ENCODE data around the gene CPPED1. TPM values are rescaled to one million over a fixed set of nuclear protein-coding genes. Genes with fewer than 3 reads are reported as not detected.

Gene CPPED1
- total and polyA plus RNA-seq, 4 donors: 10.4 to 29.1 (median 23.0) TPM

DNA sequence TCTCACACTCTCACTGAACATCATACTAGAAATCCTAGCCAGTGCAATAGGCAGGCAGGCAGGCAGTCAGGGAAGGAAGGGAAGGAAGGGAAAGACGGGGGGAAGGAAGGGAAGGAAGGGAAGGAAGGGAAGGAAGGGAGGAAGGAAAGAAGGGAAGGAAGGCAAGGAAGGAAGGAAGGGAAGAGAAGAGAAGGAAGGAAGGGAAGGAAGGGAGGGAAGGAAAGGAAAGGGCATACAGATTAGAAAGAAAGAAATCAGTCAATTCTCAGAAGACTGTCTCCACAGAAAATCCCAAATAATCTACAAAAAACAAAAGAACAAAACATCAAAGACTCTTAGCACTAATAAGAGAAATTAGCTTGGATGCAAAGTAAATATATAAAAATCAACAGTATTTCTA lies 93.9 kb downstream of the CPPED1 start (continued):
- TF ChIP-seq, protein P1, sequence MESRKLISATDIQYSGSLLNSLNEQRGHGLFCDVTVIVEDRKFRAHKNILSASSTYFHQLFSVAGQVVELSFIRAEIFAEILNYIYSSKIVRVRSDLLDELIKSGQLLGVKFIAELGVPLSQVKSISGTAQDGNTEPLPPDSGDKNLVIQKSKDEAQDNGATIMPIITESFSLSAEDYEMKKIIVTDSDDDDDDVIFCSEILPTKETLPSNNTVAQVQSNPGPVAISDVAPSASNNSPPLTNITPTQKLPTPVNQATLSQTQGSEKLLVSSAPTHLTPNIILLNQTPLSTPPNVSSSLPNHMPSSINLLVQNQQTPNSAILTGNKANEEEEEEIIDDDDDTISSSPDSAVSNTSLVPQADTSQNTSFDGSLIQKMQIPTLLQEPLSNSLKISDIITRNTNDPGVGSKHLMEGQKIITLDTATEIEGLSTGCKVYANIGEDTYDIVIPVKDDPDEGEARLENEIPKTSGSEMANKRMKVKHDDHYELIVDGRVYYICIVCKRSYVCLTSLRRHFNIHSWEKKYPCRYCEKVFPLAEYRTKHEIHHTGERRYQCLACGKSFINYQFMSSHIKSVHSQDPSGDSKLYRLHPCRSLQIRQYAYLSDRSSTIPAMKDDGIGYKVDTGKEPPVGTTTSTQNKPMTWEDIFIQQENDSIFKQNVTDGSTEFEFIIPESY (IDR thresholded peaks at IDR 0.05): no peak
- TF ChIP-seq YY1 (IDR thresholded peaks at IDR 0.05): no peak

DNA sequence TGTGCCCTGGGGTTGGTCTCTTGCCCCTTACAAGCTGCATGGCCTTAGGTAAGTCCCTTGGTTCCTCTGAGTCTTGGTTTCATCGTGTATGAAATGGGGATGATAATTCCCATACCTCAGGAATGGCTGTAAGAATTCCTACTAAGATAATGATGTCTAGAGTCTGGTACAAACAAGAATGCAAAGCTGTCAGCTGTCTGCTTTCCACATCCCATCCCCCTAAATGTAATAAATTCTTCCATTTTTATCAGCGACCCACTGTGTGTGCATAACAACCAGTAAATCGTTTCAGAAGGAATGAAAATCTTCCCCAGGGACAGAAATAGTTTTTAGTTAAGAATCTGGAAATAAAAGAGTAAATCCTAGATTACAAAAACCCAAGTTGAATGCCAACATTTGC lies 95.4 kb downstream of the CPPED1 start:
- Histone ChIP-seq H3K4me1 (ENCODE audit: control insufficient read depth in 4 of 4, insufficient read depth in 4 of 4, low read length in 3 of 4) (no peaks in the 10 kb centered on the region), H3K4me3 (ENCODE audit: low read depth in 1 of 3, low read length in 3 of 3) (no peak overlapping the region), H3K9me3 (ENCODE audit: control insufficient read depth in 4 of 4, low read length in 3 of 4) (no peaks in the 10 kb centered on the region), H3K36me3 (ENCODE audit: control insufficient read depth in 4 of 4, insufficient read depth in 3 of 4, low read depth in 1 of 4, low read length in 3 of 4) (peaks cover 0 to 12% (median 4%) of the 10 kb centered on the region in 4 donors), H3K27ac (ENCODE audit: low read depth in 1 of 2, low read length in 2 of 2) (no peak overlapping the region), H3K9ac (ENCODE audit: low read depth in 1 of 2, low read length in 2 of 2) (no peak overlapping the region), H3K27me3 (ENCODE audit: control insufficient read depth in 4 of 4, insufficient read depth in 4 of 4, low read length in 3 of 4) (no peaks in the 10 kb centered on the region)
- 86% methylated on average over 3 of the region's 3 CpGs for WGBS
- no peak for TF ChIP-seq FOXA1 (IDR thresholded peaks at IDR 0.05)
- TF ChIP-seq NR2F2 (IDR thresholded peaks at IDR 0.05): no peak
- no peak for TF ChIP-seq HNF4A (conservative IDR thresholded peaks at IDR 0.05)
- no peak for TF ChIP-seq YY1 (IDR thresholded peaks at IDR 0.05)
- TF ChIP-seq, protein P2, sequence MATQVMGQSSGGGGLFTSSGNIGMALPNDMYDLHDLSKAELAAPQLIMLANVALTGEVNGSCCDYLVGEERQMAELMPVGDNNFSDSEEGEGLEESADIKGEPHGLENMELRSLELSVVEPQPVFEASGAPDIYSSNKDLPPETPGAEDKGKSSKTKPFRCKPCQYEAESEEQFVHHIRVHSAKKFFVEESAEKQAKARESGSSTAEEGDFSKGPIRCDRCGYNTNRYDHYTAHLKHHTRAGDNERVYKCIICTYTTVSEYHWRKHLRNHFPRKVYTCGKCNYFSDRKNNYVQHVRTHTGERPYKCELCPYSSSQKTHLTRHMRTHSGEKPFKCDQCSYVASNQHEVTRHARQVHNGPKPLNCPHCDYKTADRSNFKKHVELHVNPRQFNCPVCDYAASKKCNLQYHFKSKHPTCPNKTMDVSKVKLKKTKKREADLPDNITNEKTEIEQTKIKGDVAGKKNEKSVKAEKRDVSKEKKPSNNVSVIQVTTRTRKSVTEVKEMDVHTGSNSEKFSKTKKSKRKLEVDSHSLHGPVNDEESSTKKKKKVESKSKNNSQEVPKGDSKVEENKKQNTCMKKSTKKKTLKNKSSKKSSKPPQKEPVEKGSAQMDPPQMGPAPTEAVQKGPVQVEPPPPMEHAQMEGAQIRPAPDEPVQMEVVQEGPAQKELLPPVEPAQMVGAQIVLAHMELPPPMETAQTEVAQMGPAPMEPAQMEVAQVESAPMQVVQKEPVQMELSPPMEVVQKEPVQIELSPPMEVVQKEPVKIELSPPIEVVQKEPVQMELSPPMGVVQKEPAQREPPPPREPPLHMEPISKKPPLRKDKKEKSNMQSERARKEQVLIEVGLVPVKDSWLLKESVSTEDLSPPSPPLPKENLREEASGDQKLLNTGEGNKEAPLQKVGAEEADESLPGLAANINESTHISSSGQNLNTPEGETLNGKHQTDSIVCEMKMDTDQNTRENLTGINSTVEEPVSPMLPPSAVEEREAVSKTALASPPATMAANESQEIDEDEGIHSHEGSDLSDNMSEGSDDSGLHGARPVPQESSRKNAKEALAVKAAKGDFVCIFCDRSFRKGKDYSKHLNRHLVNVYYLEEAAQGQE (IDR thresholded peaks at IDR 0.05): no peak
- no peak for TF ChIP-seq SP1 (IDR thresholded peaks at IDR 0.05)
- TF ChIP-seq, protein P3, sequence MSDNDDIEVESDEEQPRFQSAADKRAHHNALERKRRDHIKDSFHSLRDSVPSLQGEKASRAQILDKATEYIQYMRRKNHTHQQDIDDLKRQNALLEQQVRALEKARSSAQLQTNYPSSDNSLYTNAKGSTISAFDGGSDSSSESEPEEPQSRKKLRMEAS (IDR thresholded peaks at IDR 0.05): no peak
- TF ChIP-seq JUND (IDR thresholded peaks at IDR 0.05): no peak
- no peak for TF ChIP-seq HNF4G (IDR thresholded peaks at IDR 0.05)
- no peak for TF ChIP-seq RXRA (IDR thresholded peaks at IDR 0.05)
- TF ChIP-seq GABPA (IDR thresholded peaks at IDR 0.05 in 1 of 2, conservative IDR thresholded peaks at IDR 0.05 in 1 of 2): no peak
- TF ChIP-seq EGR1 (IDR thresholded peaks at IDR 0.05; ENCODE audit: low read depth in 2 of 2): no peak
- TF ChIP-seq RAD21 (IDR thresholded peaks at IDR 0.05): no peak
- TF ChIP-seq FOXA2 (IDR thresholded peaks at IDR 0.05): no peak
- no peak for DNase-seq (ENCODE audit: low spot score)

DNA sequence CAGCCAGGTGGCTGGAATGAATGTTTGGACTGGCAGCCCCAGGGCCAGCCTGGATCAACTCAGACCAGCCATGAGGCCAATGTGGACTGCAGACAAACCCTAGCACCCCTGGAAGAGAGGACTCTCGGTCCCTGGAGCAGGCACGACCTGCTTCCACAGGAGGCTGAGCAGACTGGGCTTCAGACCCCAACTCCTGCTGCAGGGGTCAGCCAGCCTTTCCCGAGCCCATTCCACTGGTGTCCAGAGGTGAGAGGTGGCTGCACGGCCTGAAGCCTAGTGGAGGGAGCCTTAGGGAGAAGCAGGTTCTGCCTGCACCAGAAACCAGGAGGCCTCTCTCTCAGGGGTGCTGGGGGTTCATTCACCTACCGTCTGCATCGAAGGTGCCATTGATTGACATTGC lies 97.1 kb downstream of the CPPED1 start:
- Histone ChIP-seq H3K27ac (ENCODE audit: low read depth in 1 of 2, low read length in 2 of 2) (no peak overlapping the region), H3K27me3 (ENCODE audit: control insufficient read depth in 4 of 4, insufficient read depth in 4 of 4, low read length in 3 of 4) (no peaks in the 10 kb centered on the region), H3K4me1 (ENCODE audit: control insufficient read depth in 4 of 4, insufficient read depth in 4 of 4, low read length in 3 of 4) (no peaks in the 10 kb centered on the region), H3K4me3 (ENCODE audit: low read depth in 1 of 3, low read length in 3 of 3) (no peak overlapping the region), H3K9ac (ENCODE audit: low read depth in 1 of 2, low read length in 2 of 2) (no peak overlapping the region), H3K9me3 (ENCODE audit: control insufficient read depth in 4 of 4, low read length in 3 of 4) (no peaks in the 10 kb centered on the region), H3K36me3 (ENCODE audit: control insufficient read depth in 4 of 4, insufficient read depth in 3 of 4, low read depth in 1 of 4, low read length in 3 of 4) (peaks cover 0 to 12% (median 6%) of the 10 kb centered on the region in 4 donors)
- DNase-seq (ENCODE audit: low spot score): no peak
- WGBS: 97% methylated on average over 6 of the region's 6 CpGs
- TF ChIP-seq, protein P4, sequence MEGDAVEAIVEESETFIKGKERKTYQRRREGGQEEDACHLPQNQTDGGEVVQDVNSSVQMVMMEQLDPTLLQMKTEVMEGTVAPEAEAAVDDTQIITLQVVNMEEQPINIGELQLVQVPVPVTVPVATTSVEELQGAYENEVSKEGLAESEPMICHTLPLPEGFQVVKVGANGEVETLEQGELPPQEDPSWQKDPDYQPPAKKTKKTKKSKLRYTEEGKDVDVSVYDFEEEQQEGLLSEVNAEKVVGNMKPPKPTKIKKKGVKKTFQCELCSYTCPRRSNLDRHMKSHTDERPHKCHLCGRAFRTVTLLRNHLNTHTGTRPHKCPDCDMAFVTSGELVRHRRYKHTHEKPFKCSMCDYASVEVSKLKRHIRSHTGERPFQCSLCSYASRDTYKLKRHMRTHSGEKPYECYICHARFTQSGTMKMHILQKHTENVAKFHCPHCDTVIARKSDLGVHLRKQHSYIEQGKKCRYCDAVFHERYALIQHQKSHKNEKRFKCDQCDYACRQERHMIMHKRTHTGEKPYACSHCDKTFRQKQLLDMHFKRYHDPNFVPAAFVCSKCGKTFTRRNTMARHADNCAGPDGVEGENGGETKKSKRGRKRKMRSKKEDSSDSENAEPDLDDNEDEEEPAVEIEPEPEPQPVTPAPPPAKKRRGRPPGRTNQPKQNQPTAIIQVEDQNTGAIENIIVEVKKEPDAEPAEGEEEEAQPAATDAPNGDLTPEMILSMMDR (IDR thresholded peaks at IDR 0.05; ENCODE audit: low read depth, low read length, missing input control): no peak
- TF ChIP-seq, protein P1 (IDR thresholded peaks at IDR 0.05): no peak
- no peak for TF ChIP-seq JUND (IDR thresholded peaks at IDR 0.05)
- no peak for TF ChIP-seq SP1 (IDR thresholded peaks at IDR 0.05)
- TF ChIP-seq HNF4A (conservative IDR thresholded peaks at IDR 0.05): no peak
- no peak for TF ChIP-seq TAF1 (conservative IDR thresholded peaks at IDR 0.05)
- no peak for TF ChIP-seq HNF4G (IDR thresholded peaks at IDR 0.05)
- TF ChIP-seq YY1 (IDR thresholded peaks at IDR 0.05): no peak
- TF ChIP-seq NR2F2 (IDR thresholded peaks at IDR 0.05): no peak
- no peak for TF ChIP-seq GABPA (IDR thresholded peaks at IDR 0.05 in 1 of 2, conservative IDR thresholded peaks at IDR 0.05 in 1 of 2)
- no peak for TF ChIP-seq FOXA2 (IDR thresholded peaks at IDR 0.05)
- TF ChIP-seq FOXA1 (IDR thresholded peaks at IDR 0.05): no peak
- TF ChIP-seq EGR1 (IDR thresholded peaks at IDR 0.05; ENCODE audit: low read depth in 2 of 2): no peak
- TF ChIP-seq, protein P3 (IDR thresholded peaks at IDR 0.05): no peak
